ENCODE results near the gene TNPO3. TPM values are rescaled to one million over a fixed set of nuclear protein-coding genes. Genes with fewer than 3 reads are reported as not detected.
A peak's percentile ranks its signal among the peaks of the same experiment; 100 is the strongest.

The TNPO3 gene
- total and polyA plus RNA-seq, 2 of the 4 experiments (the other 2 are of a cell fraction): 24.2 to 77.2 TPM

- no peak for TF ChIP-seq BHLHE40 (IDR thresholded peaks at IDR 0.05; ENCODE audit: low read depth, low read length)
- no peak for TF ChIP-seq SMC3 (IDR thresholded peaks at IDR 0.05; ENCODE audit: low read depth, low read length)
- TF ChIP-seq CTCF (conservative IDR thresholded peaks at IDR 0.05; ENCODE audit: low read depth, low read length): 0 out of 2 replicates have a peak, but pooled peaks have one; percentile 2
- Histone ChIP-seq H3K18ac (ENCODE audit: low read depth, low read length) (no peak overlapping the region), H3K27me3 (ENCODE audit: control insufficient read depth, insufficient read depth, low read length) (peaks cover 81% of the 10 kb centered on the region), H2BK15ac (ENCODE audit: low read depth, low read length) (no peak overlapping the region), H3K14ac (replicated peaks; ENCODE audit: low read depth, low read length) (no peak overlapping the region), H3K4ac (ENCODE audit: low read depth, low read length) (no peak overlapping the region), H2AK5ac (ENCODE audit: low read depth, low read length) (no peak overlapping the region), H3K79me1 (ENCODE audit: low read depth in 1 of 2, low read length in 2 of 2) (no peaks in the 10 kb centered on the region), H4K91ac (ENCODE audit: insufficient read depth, low read depth, low read length) (no peak overlapping the region), H3K4me2 (ENCODE audit: low read depth, low read length) (no peak overlapping the region), H4K20me1 (ENCODE audit: insufficient read depth, low read length) (0 out of 2 replicates have a peak, but pooled peaks cover 3% of the 10 kb centered on the region), H3K36me3 (ENCODE audit: control insufficient read depth, insufficient read depth, low read length) (no peaks in the 10 kb centered on the region), H2BK5ac (ENCODE audit: low read depth, low read length, poor library complexity, severe bottlenecking) (no peak overlapping the region), H3K9ac (ENCODE audit: low read depth, low read length) (no peak overlapping the region), H4K8ac (ENCODE audit: low read depth in 2 of 2, low read length in 2 of 2) (no peak overlapping the region), H2AK9ac (replicated peaks; ENCODE audit: low read depth, low read length, poor library complexity) (no peak overlapping the region), H4K5ac (ENCODE audit: low read depth, low read length) (no peak overlapping the region), H2AFZ (replicated peaks; ENCODE audit: low read length, poor library complexity) (no peak overlapping the region), H2BK20ac (ENCODE audit: low read depth, low read length) (no peak overlapping the region), H3K9me3 (ENCODE audit: control insufficient read depth, insufficient read depth, low read length) (peaks cover 5% of the 10 kb centered on the region), H3K9me1 (ENCODE audit: insufficient read depth, low read length) (no peaks in the 10 kb centered on the region), H3K4me3 (ENCODE audit: insufficient read depth, low read depth, low read length) (no peak overlapping the region), H2BK120ac (ENCODE audit: low read depth, low read length) (no peak overlapping the region), H3K23ac (ENCODE audit: low read depth, low read length) (no peak overlapping the region; the same call in 1 of the 2 replicates), H3K4me1 (ENCODE audit: control insufficient read depth, insufficient read depth, low read length) (peaks cover 2% of the 10 kb centered on the region; the same call in 1 of the 2 replicates), H3K56ac (ENCODE audit: extremely low read depth, insufficient read depth, low read length) (no peak overlapping the region), H3K27ac (ENCODE audit: insufficient read depth, low read length) (no peak overlapping the region)
- WGBS, 2 experiments (ENCODE audit: extremely low coverage in 2 of 2, insufficient read length in 1 of 2): 44% methylated on average over 4 of the region's 14 CpGs; no CpG with 5 or more reads in 1 of the 2 experiments
- ATAC-seq (ENCODE audit: low read depth) (no peak), DNase-seq (no peak)
- dilution Hi-C loops (cut with HindIII; ENCODE audit: low sequenced_read_pairs, unreplicated experiment) (no loop called here), in situ Hi-C loops (cut with MboI; ENCODE audit: low sequenced_read_pairs) (no loop called here), intact Hi-C loops (cut with micrococcal nuclease) (no loop called here)
- POLR2A ChIA-PET (ENCODE audit: unreplicated experiment): no interaction called here
- CTCF ChIA-PET: no interaction called here
- no TSS peak for BruUV-seq (replicated peaks)
Observed at GRCh38 chr7:128919881-128920799, 134.8 kb downstream of the TNPO3 start.
